HEK293T (cell line): ENCODE results near the gene ZFP2.

Experiments used
- FOXM1 ChIP-seq: fragments of 450-650 bp; IDR thresholded peaks from 2 replicates; pipeline ENCODE4 v1.6.1; 2017; ENCODE audit warnings: mild to moderate bottlenecking, borderline replicate concordance
- ZNF384 ChIP-seq: fragments of 450-650 bp; IDR thresholded peaks from 2 replicates; pipeline ENCODE4 v1.6.1; 2016

DNA sequence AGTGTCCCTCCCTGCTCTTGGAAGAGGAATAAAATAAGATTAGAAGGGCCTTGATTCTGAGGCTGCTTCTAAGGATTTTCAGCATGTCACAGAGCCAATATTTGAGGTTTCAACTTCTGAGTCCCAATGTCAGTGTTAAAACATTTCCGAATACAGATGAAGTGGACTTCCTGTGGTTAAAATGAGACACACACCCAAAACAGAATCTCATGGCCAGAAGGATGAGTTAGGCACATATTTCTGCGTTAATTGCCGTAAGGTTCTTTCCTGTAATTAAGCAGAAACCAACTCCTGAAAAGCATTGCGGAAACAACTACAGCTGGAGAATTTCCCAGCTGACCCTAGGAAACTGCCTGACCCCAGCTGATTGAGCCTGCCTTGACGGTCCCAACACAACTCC, 46.4 kb upstream of the ZFP2 start:
- TF ChIP-seq ZNF384 (no peak), FOXM1 (no peak)
